ENCODE measurements around the gene SHF.

SHF gene

DNA sequence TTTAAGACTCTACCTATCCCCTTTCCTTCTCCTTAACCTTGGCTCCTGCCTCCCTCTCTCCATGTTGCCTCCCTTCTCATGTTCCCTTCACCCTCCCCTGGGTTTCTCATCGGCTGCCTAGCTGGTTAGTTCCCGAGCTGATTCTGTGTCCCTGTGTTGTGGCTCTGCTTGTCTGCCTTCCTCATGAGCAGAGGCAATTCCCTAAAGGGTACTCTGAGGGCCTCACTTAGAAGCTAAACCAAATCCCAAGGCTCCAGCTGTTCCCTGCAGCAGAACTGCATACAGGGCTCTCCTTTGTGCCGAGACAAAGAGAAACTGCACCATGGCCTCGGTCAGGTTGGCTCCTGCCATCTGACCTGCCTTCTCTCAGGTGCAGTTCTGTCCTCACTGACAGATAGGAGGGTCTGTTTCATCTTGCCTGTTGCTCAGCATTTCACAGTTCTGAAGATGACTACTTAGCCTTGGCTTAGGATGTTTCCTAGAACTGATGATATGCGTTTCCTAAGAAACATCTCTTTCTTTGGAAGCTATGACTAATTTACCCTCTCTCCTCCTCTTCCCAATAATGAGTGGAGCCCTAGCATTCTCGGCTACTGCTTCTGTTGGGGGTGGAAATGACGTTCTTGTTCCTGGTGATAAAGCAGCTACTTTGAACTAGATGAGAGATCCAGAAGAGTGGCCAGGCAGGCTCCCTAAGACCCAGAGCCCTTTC, 30.9 kb downstream of the SHF start:
- H3K36me3 ChIP-seq (ENCODE audit: control insufficient read depth, insufficient read depth, low read length): no peaks in the 10 kb centered on the region; the same call in 1 of the 2 replicates
- no peaks in the 10 kb centered on the region for H3K27me3 ChIP-seq (replicated peaks; ENCODE audit: control insufficient read depth, insufficient read depth, low read length)
- TF ChIP-seq, protein P1, sequence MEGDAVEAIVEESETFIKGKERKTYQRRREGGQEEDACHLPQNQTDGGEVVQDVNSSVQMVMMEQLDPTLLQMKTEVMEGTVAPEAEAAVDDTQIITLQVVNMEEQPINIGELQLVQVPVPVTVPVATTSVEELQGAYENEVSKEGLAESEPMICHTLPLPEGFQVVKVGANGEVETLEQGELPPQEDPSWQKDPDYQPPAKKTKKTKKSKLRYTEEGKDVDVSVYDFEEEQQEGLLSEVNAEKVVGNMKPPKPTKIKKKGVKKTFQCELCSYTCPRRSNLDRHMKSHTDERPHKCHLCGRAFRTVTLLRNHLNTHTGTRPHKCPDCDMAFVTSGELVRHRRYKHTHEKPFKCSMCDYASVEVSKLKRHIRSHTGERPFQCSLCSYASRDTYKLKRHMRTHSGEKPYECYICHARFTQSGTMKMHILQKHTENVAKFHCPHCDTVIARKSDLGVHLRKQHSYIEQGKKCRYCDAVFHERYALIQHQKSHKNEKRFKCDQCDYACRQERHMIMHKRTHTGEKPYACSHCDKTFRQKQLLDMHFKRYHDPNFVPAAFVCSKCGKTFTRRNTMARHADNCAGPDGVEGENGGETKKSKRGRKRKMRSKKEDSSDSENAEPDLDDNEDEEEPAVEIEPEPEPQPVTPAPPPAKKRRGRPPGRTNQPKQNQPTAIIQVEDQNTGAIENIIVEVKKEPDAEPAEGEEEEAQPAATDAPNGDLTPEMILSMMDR (IDR thresholded peaks at IDR 0.05; ENCODE audit: insufficient read depth, low read length, poor library complexity, severe bottlenecking): no peak
- H3K4me3 ChIP-seq (replicated peaks; ENCODE audit: low read depth, low read length): no peak overlapping the region
- no peak for DNase-seq (ENCODE audit: extremely low read depth, insufficient read length)

DNA sequence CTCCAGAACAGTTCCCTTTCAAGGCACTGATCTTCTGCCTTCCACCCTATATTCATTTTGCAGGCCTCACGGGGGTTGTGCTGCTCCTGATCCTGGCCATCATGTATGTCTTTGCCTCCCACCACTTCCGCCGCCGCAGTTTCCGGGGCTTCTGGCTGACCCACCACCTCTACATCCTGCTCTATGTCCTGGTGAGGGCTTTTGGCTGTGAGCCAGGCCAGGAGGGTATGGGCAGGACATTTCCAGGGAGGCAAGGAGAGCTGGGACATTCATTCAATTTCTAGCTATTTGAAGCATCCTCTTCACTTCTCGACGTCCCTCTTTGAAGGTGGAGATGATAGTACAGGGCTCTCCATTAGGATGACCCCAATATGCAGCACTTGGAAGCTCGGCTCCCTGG, 32.0 kb downstream of the SHF start:
- TF ChIP-seq, protein P1 (IDR thresholded peaks at IDR 0.05; ENCODE audit: insufficient read depth, low read length, poor library complexity, severe bottlenecking): no peak
- Histone ChIP-seq H3K36me3 (ENCODE audit: control insufficient read depth, insufficient read depth, low read length) (no peaks in the 10 kb centered on the region; the same call in 1 of the 2 replicates), H3K27me3 (replicated peaks; ENCODE audit: control insufficient read depth, insufficient read depth, low read length) (no peaks in the 10 kb centered on the region), H3K4me3 (replicated peaks; ENCODE audit: low read depth, low read length) (no peak overlapping the region)
- no peak for DNase-seq (ENCODE audit: extremely low read depth, insufficient read length)

DNA sequence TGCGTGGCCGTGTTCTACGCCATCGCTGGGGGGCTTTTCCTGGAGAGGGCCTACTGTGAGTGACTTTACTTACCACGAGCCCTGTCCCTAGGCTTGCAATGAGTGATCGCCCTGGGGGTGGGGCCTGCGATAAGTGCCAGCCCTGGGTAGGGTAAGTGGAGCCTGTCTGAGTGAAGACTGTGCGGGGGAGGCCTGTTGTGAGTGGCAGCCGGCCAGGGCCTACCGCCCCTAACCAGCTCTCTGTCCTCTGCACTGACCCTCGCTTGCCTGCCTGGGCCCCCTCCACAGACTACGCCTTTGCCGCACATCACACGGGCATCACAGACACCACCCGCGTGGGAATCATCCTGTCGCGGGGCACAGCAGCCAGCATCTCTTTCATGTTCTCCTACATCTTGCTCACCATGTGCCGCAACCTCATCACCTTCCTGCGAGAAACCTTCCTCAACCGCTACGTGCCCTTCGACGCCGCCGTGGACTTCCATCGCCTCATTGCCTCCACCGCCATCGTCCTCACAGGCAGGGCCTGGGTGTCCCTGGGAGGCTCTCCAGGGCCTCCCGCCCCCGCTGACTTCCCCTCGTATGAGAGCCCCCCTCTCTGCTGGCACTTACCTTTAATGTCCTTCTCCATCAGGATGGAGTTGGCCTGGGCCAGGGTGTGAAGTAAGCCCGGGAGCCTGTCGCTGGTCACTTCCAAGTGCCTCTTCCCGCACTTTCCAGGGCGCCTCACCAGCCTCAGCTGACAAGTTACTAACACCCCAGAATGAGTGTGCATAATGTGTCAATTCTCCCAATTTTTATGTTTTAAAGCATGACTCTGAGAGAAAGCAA, 35.6 kb downstream of the SHF start:
- H3K27me3 ChIP-seq (replicated peaks; ENCODE audit: control insufficient read depth, insufficient read depth, low read length): no peaks in the 10 kb centered on the region
- TF ChIP-seq, protein P1 (IDR thresholded peaks at IDR 0.05; ENCODE audit: insufficient read depth, low read length, poor library complexity, severe bottlenecking): no peak
- no peaks in the 10 kb centered on the region; the same call in 1 of the 2 replicates for H3K36me3 ChIP-seq (ENCODE audit: control insufficient read depth, insufficient read depth, low read length)
- DNase-seq (ENCODE audit: extremely low read depth, insufficient read length): no peak
- H3K4me3 ChIP-seq (replicated peaks; ENCODE audit: low read depth, low read length): no peak overlapping the region

DNA sequence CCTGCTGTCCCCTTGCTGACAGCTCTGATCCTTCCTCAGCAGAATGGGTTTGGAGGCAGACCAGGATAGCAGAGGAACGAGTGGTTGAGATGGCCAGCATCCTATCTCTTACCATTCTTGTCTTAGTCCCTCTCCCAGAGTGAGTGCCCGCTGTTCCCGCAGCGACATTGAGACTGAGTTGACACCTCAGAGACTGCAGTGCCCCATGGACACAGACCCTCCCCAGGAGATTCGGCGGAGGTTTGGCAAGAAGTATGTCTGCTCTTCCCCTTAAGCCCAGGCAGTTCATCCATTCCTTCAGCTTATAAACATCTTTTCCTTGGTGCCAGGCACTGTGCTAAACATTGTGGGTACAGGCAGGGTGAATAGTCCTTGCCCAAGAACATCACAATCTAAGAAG, 36.8 kb downstream of the SHF start:
- TF ChIP-seq, protein P1 (IDR thresholded peaks at IDR 0.05; ENCODE audit: insufficient read depth, low read length, poor library complexity, severe bottlenecking): no peak
- DNase-seq (ENCODE audit: extremely low read depth, insufficient read length): no peak
- Histone ChIP-seq H3K27me3 (replicated peaks; ENCODE audit: control insufficient read depth, insufficient read depth, low read length) (no peaks in the 10 kb centered on the region), H3K36me3 (ENCODE audit: control insufficient read depth, insufficient read depth, low read length) (no peaks in the 10 kb centered on the region; the same call in 1 of the 2 replicates), H3K4me3 (replicated peaks; ENCODE audit: low read depth, low read length) (no peak overlapping the region)

DNA sequence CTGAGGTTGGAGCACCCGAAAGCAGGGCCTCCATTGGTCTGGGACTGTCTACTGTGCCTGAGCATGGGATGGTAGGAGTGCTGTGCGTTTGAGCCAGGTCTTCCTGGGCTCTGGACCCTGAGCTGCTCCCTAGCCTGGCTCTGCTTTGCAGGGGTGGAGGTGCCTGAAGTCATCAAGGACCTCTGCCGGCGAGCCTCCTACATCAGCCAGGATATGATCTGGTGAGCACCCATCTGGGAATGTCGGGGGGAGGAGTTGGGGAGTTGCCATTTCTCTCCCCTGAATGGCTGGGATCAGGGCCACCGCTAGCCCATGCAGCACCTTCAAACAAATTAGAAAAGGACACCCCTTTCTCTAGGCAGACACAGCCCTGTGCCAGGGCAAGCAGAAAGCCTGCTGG, 37.3 kb downstream of the SHF start:
- no peaks in the 10 kb centered on the region; the same call in 1 of the 2 replicates for H3K36me3 ChIP-seq (ENCODE audit: control insufficient read depth, insufficient read depth, low read length)
- no peak overlapping the region for H3K4me3 ChIP-seq (replicated peaks; ENCODE audit: low read depth, low read length)
- no peak for DNase-seq (ENCODE audit: extremely low read depth, insufficient read length)
- no peaks in the 10 kb centered on the region for H3K27me3 ChIP-seq (replicated peaks; ENCODE audit: control insufficient read depth, insufficient read depth, low read length)
- TF ChIP-seq, protein P1 (IDR thresholded peaks at IDR 0.05; ENCODE audit: insufficient read depth, low read length, poor library complexity, severe bottlenecking): no peak

Measured in GM06990 (cell line).